NB4 (cell line): ENCODE measurements around the gene CDH23.

Experiments
- CTCF ChIP-seq: IDR thresholded peaks from one replicate; pipeline ENCODE4 v1.5.1; 2012; ENCODE audit warnings: low read depth, low read length
- MAX ChIP-seq: IDR thresholded peaks from 2 replicates; pipeline ENCODE4 v1.6.1; 2011; ENCODE audit warnings: low read depth, low read length
- MYC ChIP-seq: IDR thresholded peaks from 2 replicates; pipeline ENCODE4 v1.6.1; 2011; ENCODE audit warnings: low read depth, low read length
- POLR2A ChIP-seq: IDR thresholded peaks from 2 replicates; pipeline ENCODE4 v1.6.1; 2011; ENCODE audit warnings: mild to moderate bottlenecking; ENCODE audit not compliant: insufficient read length; ENCODE audit errors: extremely low read depth

DNA sequence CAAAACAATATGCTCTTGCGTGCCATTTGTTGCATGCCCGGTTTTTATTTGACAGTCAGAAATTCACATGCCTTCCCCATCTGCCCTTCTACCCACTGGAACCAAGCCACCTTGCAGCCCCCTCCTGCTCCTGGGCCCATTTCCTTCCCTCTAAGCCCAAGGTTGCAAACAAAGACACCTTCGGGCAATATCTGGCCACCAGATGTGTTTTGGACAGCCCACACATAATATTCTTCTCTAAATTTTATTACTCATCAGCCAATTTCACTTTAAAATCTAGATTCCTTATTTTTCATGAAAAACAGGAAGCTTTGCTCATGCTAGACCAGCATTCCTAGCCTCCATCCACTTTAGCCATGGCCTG is 341.1 kb downstream of the CDH23 start:
- TF ChIP-seq CTCF (no peak), POLR2A (no peak), MAX (no peak), MYC (no peak)
